ENCODE measurements around the gene GPATCH4. TPM values are rescaled to one million over a fixed set of nuclear protein-coding genes. Genes with fewer than 3 reads are reported as not detected.
"Not testable (repeated sequence)": the region's sequence is repeated elsewhere in the genome, so short reads cannot be mapped to it uniquely, and the experiment has no call there.

Gene GPATCH4
- total RNA-seq, 1 donor from 2014 or later: 45.4 TPM

DNA sequence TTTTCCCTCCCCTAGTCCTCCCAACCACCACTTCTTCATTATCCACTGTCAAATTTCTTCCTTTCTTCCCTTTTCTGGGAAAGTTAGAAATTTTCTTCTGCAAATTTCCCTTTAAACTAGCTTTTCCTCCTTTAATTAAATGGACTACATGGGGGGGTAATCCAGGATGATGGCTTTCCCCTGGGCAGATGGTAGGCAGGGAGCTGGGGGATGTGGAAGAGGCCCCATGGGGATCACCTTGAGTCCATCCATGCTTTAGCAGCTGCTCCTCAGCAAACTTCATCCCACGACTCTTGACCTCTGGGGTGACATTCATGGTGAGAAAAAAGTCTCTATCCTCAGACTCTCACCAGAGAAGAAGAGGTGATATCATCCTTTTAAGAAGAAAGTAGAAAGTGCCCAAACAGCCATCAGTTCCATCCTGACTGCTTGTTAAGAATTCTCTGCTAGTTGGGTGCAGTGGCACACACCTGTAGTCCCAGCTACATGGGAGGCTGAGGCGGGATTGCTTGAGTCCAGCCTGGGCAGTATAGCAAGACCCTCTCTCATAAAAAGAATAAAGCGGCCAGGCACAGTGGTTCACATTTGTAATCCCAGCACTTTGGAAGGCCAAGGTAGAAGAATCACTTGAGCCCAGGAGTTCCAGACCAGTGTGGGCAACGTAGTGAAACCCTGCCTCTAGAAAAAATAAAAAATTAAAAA, 2.4 kb downstream of the GPATCH4 start:
- intact Hi-C loops (cut with micrococcal nuclease): no loop called here

- intact Hi-C loops (cut with micrococcal nuclease): no loop called here
Measured at GRCh38 chr1:156598125-156598524, 3.2 kb downstream of the GPATCH4 start.

- intact Hi-C loops (cut with micrococcal nuclease): no loop called here
Measured at GRCh38 chr1:156596426-156596825, 4.9 kb downstream of the GPATCH4 start.

DNA sequence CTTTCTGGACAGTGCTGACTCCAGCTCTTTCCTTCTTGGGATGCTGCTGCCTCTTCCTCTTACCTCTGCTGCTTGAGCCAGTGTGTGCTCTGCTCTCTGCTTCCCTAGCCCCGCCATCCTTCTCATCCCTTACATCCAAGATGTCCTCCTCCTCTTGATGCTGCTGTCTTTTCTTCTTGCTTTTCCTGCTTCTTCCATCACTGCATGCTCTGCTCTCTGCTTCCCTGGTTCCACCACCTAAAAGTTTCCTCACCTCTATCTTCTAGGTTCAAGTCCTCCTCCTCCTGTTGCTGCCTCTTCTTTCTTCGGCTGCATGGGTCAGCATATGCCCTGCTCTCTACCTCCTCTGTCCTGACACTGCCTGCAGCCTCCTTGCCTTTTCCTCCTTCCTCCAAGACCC, 6.3 kb downstream of the GPATCH4 start:
- intact Hi-C loops (cut with micrococcal nuclease): no loop called here

DNA sequence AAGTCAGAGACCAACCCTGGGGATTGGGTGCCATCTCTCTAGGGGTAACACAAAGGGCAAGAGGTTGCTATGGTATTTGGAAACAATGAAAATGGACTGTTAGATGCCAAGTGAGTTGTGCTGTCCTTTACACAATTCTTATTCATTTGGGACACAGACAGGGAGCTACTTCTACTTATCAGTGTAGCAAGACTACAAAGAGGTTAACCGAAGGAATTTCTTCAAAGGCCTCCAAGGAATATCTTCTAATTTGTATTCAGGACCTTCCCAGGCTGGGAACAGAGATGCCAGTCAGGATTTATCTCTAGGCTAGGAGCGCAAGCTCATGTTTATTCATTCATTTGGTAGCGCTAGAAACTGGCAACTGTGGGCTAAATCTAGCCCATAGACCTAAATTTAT, 7.1 kb downstream of the GPATCH4 start:
- intact Hi-C loops (cut with micrococcal nuclease): no loop called here

DNA sequence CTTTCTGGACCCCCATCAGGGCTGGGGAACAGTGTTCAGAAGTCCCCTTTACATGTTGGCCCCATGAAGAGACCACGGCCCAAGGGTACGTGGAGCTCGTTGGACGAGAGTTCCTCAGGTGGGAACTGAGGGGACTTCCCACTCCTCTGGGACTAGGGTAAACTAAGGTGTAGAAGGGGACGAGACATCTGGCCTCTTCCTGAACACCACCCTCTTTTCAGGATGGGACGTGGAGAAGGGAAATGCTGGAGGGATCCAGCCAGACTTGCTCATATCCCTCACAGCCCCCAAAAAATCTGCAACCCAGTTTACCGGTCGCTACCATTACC, 7.7 kb downstream of the GPATCH4 start:
- intact Hi-C loops (cut with micrococcal nuclease): no loop called here

DNA sequence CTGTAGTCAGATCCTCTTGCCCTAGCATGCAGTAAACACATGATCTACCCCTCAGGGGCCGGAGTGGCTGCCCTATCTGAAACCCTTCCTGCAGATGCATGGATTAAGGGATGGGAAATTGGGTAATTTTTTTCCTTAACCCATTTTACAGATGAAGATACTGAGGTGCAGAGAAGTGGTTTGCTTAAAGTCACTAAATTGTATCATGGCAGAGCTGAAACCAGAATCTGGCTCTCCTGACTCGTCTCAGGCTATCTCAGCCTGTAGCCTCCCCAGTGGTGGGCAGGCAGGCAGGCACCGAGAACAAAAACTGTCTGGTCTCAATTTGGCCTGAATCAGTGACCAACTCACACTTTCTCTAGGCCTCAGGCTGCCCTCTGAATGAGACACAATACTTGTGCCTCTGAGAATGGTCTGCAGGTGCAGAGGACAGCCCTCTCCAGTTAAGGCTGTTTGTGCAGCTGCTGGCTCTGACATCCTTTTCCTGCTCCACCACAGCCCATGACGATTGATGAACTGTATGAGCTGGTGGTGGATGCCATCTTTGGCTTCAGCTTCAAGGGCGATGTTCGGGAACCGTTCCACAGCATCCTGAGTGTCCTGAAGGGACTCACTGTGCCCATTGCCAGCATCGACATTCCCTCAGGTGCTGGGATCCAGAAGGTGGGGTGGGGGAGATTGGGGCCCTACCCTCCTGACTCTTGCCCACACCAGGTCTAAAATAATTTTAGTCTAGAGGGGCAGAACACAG, 8.2 kb downstream of the GPATCH4 start:
- intact Hi-C loops (cut with micrococcal nuclease): loop anchor here (1.0 kb wide), 1 partner anchor 8 kb away; the partner anchor contains the start of gene GPATCH4

DNA sequence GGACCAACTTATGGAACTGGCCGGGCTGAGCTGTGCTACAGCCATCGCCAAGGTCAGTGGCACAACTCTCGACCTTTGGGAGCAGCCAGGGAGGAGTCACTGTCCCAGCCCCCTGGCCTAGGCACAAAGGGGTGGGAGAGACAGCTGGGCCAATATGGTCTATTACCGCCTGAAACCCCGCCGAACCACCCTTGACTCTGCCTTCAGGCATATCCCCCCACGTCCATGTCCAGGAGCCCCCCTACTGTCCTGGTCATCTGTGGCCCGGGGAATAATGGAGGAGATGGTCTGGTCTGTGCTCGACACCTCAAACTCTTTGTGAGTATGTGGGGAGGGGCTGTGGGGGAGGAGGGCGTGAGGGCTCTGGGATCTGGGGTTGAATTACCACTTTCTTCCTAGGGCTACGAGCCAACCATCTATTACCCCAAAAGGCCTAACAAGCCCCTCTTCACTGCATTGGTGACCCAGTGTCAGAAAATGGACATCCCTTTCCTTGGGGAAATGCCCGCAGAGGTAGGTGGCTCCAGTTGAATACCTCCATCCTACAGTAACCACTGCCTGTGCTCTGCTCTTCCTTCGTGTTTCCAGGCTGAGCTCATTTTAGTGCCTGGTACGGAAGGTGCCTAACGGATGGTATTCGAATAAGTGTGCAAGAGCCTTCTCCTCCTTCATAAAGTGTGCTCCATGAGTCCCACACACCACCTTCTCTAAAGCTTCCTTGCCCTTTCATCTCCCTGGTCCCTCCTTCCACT, 8.9 kb downstream of the GPATCH4 start:
- intact Hi-C loops (cut with micrococcal nuclease): loop anchor here (1.0 kb wide), 1 partner anchor 9 kb away; the partner anchor contains the start of gene GPATCH4

DNA sequence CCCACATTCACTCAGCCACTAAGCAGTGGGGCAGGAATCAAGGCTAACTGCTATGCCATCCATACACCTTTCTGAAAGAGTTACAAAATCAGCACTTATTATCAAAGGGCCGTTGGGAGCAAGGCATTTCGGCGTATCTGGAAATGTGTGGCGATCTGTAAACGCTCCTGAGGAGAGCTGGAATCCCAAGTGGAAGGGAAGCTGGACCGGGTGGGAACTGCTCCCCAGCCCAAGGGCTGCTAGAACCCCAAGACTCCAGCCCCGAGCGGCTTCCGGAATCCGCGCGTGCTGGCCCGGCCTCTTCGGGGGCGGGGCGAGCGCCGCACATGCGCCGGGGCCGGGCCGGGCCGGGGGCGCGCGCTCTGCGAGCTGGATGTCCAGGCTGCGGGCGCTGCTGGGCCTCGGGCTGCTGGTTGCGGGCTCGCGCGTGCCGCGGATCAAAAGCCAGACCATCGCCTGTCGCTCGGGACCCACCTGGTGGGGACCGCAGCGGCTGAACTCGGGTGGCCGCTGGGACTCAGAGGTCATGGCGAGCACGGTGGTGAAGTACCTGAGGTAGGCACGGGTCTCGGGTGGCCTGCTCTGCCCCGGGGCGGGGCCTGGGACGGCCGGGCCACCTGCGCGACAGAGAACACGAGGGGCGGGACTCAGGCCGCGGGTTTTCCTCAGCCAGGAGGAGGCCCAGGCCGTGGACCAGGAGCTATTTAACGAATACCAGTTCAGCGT, 9.7 kb downstream of the GPATCH4 start, which contains the start of gene NAXE:
Gene NAXE (plus strand): TSS at position 345 of the 726 bp plus-strand sequence. CDS start 29 bp downstream, at position 374.
- intact Hi-C loops (cut with micrococcal nuclease): loop anchor here (1.0 kb wide), 1 partner anchor 10 kb away; the partner anchor contains the start of gene GPATCH4

DNA sequence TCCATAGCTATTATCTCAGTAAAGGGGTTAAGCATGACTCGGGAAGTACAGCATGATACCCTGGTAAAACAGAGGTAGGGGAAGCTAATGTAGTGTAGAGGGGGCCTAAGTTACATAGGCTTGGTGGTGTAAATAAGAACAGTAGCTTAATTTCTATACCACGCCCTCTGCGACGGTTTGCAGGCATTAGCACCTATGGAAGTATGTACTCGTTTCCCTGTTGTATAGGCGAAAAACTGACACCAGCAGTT, 10.2 kb downstream of the GPATCH4 start:
- intact Hi-C loops (cut with micrococcal nuclease): no loop called here

GRCh38 chr1:156590326-156591180, 10.7 kb downstream of the GPATCH4 start:
- intact Hi-C loops (cut with micrococcal nuclease): no loop called here

- intact Hi-C loops (cut with micrococcal nuclease): no loop called here
Measured at GRCh38 chr1:156589546-156589945, 11.7 kb downstream of the GPATCH4 start.

DNA sequence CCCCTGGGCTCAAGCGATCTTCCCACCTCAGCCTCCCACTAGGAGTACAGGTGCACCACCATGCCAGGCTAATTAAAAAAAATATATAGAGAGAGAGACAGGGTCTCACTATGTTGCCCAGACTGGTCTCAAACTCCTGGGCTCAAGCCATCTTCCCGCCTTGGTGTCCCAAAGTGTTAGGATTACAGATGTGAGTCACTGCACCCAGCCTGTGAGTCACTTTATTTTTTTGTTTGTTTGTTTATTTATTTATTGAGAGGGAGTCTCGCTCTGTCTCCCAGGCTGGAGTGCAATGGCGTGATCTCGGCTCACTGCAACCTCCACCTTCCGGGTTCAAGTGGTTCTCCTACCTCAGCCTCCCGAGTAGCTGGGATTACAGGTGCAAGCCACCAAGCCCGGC, 13.4 kb downstream of the GPATCH4 start:
- intact Hi-C loops (cut with micrococcal nuclease): not testable (repeated sequence)

DNA sequence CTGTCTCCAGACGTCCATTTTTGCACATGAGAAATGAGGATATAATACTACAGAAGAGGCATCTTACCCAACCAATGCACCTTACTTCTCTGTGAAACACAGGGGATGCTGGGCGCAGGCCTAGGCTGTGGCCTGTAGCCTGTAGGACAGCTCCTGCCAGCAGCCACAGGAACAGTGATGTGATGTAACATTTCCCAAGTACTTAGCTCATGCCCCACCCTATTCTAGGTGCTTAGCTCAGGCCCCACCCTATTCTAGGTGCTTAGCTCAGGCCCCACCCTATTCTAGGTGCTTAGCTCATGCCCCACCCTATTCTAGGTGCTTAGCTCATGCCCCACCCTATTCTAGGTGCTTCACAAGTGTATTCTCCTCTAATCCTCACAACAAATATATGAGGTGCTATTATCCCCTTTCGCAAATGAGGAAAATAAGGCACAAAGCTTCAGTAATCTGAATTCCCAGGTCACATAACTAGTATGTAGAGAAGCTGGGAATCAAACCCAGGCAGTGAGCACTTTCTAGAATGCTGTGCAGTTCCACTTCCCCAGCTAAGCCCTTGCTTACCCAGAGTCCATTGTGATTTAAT, 14.3 kb downstream of the GPATCH4 start:
- intact Hi-C loops (cut with micrococcal nuclease): no loop called here

GRCh38 chr1:156586323-156586722, 15.0 kb downstream of the GPATCH4 start:
- intact Hi-C loops (cut with micrococcal nuclease): no loop called here

- intact Hi-C loops (cut with micrococcal nuclease): loop anchor here (1.0 to 2.0 kb wide), 4 partner anchors 16 to 105 kb away; partner anchors contain the start of genes GPATCH4 and MEF2D
Measured at GRCh38 chr1:156584813-156585212, 16.5 kb downstream of the GPATCH4 start.

- intact Hi-C loops (cut with micrococcal nuclease): loop anchor here (1.0 to 2.0 kb wide), 4 partner anchors 17 to 104 kb away; partner anchors contain the start of genes GPATCH4 and MEF2D
Measured at GRCh38 chr1:156583821-156584622, 17.3 kb downstream of the GPATCH4 start.

DNA sequence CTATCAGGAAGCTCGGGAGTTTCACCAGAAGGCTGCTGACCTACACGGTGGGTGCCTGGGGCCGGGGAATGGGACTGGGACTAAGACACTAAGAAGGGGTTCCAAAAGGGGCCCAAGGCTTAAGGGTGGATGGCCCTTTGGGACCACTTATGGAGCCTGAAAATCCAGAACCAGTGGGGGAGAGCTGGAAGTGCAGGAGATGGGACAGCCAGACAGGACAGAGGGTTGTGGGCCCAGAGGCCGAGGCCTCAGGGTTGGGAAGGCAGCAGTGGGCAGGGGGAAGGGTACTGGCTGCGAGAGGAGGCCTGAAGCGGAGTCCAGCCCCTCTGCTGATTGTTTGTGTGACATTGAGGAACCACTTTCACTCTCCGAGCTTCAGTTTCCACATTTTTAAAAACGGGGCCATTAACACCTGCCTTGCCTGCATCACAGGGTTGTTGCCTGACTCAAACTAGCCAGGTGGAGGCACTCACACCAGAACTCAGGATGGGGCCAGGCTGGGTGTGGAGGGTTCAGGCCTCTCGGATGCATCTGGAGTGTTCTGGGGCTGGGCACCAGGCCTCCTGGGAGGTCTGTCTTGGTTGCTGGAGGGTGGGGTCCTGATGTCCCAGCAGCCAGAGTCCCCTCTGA, 18.8 kb downstream of the GPATCH4 start:
- intact Hi-C loops (cut with micrococcal nuclease): no loop called here
